ENCODE data around the gene TUBA1C. TPM values are rescaled to one million over a fixed set of nuclear protein-coding genes. Genes with fewer than 3 reads are reported as not detected.
A peak's percentile ranks its signal among the peaks of the same experiment; 100 is the strongest.

TUBA1C gene
- total and polyA plus RNA-seq, 11 donors, result 35.2 to 554 (median 68.8) TPM

GRCh38 chr12:49272790-49273725 lies 8.2 kb downstream of the TUBA1C start:
- TF ChIP-seq POLR2A (IDR thresholded peaks at IDR 0.05), result no peak
- TF ChIP-seq, protein P1, sequence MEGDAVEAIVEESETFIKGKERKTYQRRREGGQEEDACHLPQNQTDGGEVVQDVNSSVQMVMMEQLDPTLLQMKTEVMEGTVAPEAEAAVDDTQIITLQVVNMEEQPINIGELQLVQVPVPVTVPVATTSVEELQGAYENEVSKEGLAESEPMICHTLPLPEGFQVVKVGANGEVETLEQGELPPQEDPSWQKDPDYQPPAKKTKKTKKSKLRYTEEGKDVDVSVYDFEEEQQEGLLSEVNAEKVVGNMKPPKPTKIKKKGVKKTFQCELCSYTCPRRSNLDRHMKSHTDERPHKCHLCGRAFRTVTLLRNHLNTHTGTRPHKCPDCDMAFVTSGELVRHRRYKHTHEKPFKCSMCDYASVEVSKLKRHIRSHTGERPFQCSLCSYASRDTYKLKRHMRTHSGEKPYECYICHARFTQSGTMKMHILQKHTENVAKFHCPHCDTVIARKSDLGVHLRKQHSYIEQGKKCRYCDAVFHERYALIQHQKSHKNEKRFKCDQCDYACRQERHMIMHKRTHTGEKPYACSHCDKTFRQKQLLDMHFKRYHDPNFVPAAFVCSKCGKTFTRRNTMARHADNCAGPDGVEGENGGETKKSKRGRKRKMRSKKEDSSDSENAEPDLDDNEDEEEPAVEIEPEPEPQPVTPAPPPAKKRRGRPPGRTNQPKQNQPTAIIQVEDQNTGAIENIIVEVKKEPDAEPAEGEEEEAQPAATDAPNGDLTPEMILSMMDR (IDR thresholded peaks at IDR 0.05), result no peak
- H3K36me3 ChIP-seq, result peaks cover 0 to 52% (median 41%) of the 10 kb centered on the region in 9 donors
- no peaks in the 10 kb centered on the region for H3K27me3 ChIP-seq
- H3K9me3 ChIP-seq, result no peaks in the 10 kb centered on the region
- ATAC-seq (no peak), DNase-seq (no peak)
- H3K27ac ChIP-seq, result no peak overlapping the region
- WGBS, 4 donors, result 92 to 97% (median 97%) methylated on average over 12 to 16 of the region's 16 CpGs
- H3K4me1 ChIP-seq, result peaks cover 0 to 16% (median under 1%) of the 10 kb centered on the region in 12 donors
- intact Hi-C loops (cut with DNase I), result no loop called here
- H3K4me3 ChIP-seq, result no peak overlapping the region

DNA sequence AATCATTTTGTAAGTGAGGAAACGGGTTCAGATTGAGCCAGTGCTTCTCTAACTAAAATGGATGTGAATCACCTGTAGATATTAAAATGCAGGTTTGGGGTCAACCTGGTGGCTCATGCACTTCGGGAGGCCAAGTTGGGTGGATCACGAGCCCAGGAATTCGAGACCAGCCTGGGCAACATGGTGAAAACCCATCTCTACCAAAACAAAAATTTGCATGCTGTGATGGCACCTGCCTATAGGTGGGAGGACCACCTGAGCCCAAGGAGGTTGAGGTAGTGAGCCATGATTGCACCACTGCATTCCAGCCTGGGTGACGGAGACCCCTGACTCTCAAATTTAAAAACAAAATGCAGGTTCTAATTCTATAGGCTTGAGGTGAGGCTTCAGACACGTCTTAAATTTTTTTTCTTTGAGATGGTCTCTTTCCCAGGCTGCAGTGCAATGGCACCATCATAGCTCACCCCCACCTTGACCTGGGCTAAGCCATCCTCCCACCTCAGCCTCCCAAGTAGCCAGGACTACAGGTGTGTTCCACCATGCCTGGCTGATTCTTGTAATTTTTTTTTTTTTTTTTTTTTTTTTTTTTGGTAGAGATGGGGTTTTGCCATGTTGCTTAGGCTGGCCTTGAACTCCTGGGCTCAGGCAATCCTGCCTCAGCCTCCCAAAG lies 9.0 kb downstream of the TUBA1C start:
- Histone ChIP-seq H3K27ac (no peak overlapping the region), H3K4me1 (peaks cover 0 to 8% (median 0%) of the 10 kb centered on the region in 12 donors), H3K36me3 (peaks cover 0 to 49% (median 41%) of the 10 kb centered on the region in 9 donors), H3K27me3 (no peaks in the 10 kb centered on the region), H3K4me3 (no peak overlapping the region), H3K9me3 (no peaks in the 10 kb centered on the region)
- intact Hi-C loops (cut with DNase I), result no loop called here
- no peak for DNase-seq
- ATAC-seq, result no peak
- WGBS, 4 donors, result 91 to 97% (median 95%) methylated on average over 6 of the region's 6 CpGs
- TF ChIP-seq, protein P1 (IDR thresholded peaks at IDR 0.05), result no peak
- TF ChIP-seq POLR2A (IDR thresholded peaks at IDR 0.05), result no peak

- DNase-seq (peak in 4 of 5 donors; percentile 33 to 61 (median 50)), ATAC-seq (peak; percentile 74 to 86 (median 84))
- Histone ChIP-seq H3K27me3 (no peaks in the 10 kb centered on the region), H3K4me1 (peaks cover 0 to 6% (median 0%) of the 10 kb centered on the region in 12 donors), H3K9me3 (no peaks in the 10 kb centered on the region), H3K4me3 (no peak overlapping the region), H3K36me3 (peaks cover 0 to 43% (median 38%) of the 10 kb centered on the region in 9 donors), H3K27ac (no peak overlapping the region)
- TF ChIP-seq POLR2A (IDR thresholded peaks at IDR 0.05), result no peak
- TF ChIP-seq, protein P1 (IDR thresholded peaks at IDR 0.05), result no peak
- intact Hi-C loops (cut with DNase I), result no loop called here
- whole genome bisulfite sequencing, 4 donors, result 57 to 68% (median 65%) methylated on average over 7 of the region's 7 CpGs
These were observed 9.7 kb downstream of the TUBA1C start for GRCh38 chr12:49274396-49275069.
